ENCODE measurements around the gene DAB1.

The DAB1 gene

GRCh38 chr1:57329001-57329527 is 94.8 kb downstream of the DAB1 start:
- TF ChIP-seq CTCF (IDR thresholded peaks at IDR 0.05; ENCODE audit: control insufficient read depth, insufficient read depth, low read depth, low read length, missing control alignments): no peak
- DNase-seq (ENCODE audit: low read depth): no peak
- no peak overlapping the region for H3K4me3 ChIP-seq (ENCODE audit: control insufficient read depth, low read depth, low read length)

GRCh38 chr1:57327946-57328345 is 95.9 kb downstream of the DAB1 start:
- no peak for TF ChIP-seq CTCF (IDR thresholded peaks at IDR 0.05; ENCODE audit: control insufficient read depth, insufficient read depth, low read depth, low read length, missing control alignments)
- no peak overlapping the region for H3K4me3 ChIP-seq (ENCODE audit: control insufficient read depth, low read depth, low read length)
- no peak for DNase-seq (ENCODE audit: low read depth)

DNA sequence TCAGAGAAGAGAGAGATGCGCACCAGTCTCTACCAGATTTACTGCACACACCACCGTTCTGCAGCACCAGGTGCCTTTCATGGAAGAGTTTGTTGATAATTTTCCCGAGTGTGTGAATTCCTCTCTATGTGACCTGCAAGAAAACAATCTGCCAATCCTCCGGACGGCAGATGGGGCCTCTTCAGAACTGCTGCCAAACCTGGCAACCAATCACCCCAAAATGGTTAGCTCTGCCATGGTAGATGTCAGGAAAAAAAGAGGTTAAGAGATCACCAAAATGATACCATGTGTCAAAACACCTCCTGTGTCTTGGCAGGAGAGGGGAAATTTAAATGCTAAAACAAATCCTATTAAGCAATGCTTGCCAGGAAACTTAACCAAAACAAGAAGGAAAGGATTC is 96.5 kb downstream of the DAB1 start:
- no peak for DNase-seq (ENCODE audit: low read depth)
- no peak overlapping the region for H3K4me3 ChIP-seq (ENCODE audit: control insufficient read depth, low read depth, low read length)
- no peak for TF ChIP-seq CTCF (IDR thresholded peaks at IDR 0.05; ENCODE audit: control insufficient read depth, insufficient read depth, low read depth, low read length, missing control alignments)

GRCh38 chr1:57325536-57325935 is 98.3 kb downstream of the DAB1 start:
- no peak for DNase-seq (ENCODE audit: low read depth)
- TF ChIP-seq CTCF (IDR thresholded peaks at IDR 0.05; ENCODE audit: control insufficient read depth, insufficient read depth, low read depth, low read length, missing control alignments): no peak
- no peak overlapping the region for H3K4me3 ChIP-seq (ENCODE audit: control insufficient read depth, low read depth, low read length)

GRCh38 chr1:57325117-57325516 is 98.7 kb downstream of the DAB1 start:
- TF ChIP-seq CTCF (IDR thresholded peaks at IDR 0.05; ENCODE audit: control insufficient read depth, insufficient read depth, low read depth, low read length, missing control alignments): no peak
- no peak for DNase-seq (ENCODE audit: low read depth)

GRCh38 chr1:57324388-57324787 is 99.5 kb downstream of the DAB1 start:
- DNase-seq (ENCODE audit: low read depth): no peak
- H3K4me3 ChIP-seq (ENCODE audit: control insufficient read depth, low read depth, low read length): no peak overlapping the region
- TF ChIP-seq CTCF (IDR thresholded peaks at IDR 0.05; ENCODE audit: control insufficient read depth, insufficient read depth, low read depth, low read length, missing control alignments): no peak

More at GRCh38 chr1:57325117-57325516, 98.7 kb downstream of the DAB1 start:
- no peak overlapping the region for H3K4me3 ChIP-seq (ENCODE audit: control insufficient read depth, low read depth, low read length)

- no peak for DNase-seq (ENCODE audit: low read depth)
- TF ChIP-seq CTCF (IDR thresholded peaks at IDR 0.05; ENCODE audit: control insufficient read depth, insufficient read depth, low read depth, low read length, missing control alignments): no peak
- no peak overlapping the region for H3K4me3 ChIP-seq (ENCODE audit: control insufficient read depth, low read depth, low read length)
Measured at GRCh38 chr1:57321776-57322175, 102.1 kb downstream of the DAB1 start.
